Stimulated activated CD8-positive, alpha-beta memory T cell treated with anti-CD3 and anti-CD28 coated beads, Interleukin-12 subunit alpha, Interleukin-12 subunit beta, amount 100 ng/mL, for 1 hour (primary cell): ENCODE measurements around the gene NAXD.
A peak's percentile ranks its signal among the peaks of the same experiment; 100 is the strongest.
"Not testable (repeated sequence)": the region's sequence is repeated elsewhere in the genome, so short reads cannot be mapped to it uniquely, and the experiment has no call there.

Experiments used
- DNase-seq: peaks from one replicate; pipeline ENCODE4 v3.0.0-alpha.2; 2020; ENCODE audit warnings: low read depth

NAXD gene

DNA sequence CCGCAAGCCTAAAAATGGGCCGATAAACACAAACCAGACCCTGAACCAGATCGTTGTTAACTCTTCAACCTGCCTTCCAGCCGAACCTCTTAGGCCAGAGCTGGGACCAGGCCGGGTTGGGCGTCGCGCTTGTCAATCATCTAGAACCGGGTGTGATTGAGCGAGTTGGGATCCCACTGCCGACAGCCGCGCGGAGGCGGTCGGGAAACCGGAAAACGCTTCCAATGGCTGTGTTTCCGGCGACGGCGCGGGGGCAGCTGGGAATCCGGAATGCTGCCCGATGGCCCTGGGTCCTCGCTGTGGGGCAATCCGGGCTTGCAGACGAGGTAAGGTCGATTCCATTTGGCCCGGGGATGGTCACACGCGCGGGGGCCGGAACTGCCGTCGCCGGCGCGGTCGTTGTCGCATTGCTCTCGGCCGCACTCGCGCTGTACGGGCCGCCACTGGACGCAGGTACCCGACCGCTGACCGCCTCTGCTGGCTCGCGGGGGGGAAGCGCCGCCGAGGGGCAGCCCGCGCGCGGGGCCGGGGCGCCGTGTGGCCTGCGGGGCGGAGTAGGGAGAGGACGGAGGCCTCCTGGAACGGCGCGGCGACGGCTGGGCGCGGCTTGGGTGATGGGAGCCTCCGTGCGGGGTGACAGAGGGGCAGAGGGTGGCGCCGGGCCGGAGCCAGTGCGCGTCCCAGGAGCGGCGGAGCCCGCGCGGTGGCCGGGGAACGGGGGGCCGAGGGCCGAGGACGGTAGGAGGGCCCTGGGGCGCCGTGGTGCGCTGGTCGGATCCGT is at the start of gene NAXD:
TSS of gene NAXD (plus strand) at position 224 of the 781 bp plus-strand sequence. CDS start at position 281, 57 bp downstream.
- DNase-seq, result peak; percentile 60

DNA sequence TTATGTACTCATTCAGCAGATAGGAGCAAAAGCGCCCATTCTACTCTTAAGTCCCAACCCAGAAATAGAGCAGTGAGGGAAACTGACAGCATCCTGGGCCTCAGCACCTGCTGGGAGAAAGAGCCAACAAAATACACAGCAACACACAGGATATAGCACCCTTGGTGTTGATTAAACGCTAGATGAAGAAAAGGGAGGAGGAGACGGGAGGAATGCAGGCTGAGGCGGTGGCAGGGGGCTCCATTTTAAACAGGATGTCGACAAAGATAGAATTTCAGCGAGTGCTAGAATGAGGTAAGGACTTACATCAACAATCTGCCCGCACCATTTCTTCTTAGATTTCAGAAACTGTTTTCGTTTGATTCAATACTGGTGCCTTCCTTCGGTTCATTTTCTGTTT is 49.2 kb upstream of the NAXD start:
- DNase-seq, result no peak

DNA sequence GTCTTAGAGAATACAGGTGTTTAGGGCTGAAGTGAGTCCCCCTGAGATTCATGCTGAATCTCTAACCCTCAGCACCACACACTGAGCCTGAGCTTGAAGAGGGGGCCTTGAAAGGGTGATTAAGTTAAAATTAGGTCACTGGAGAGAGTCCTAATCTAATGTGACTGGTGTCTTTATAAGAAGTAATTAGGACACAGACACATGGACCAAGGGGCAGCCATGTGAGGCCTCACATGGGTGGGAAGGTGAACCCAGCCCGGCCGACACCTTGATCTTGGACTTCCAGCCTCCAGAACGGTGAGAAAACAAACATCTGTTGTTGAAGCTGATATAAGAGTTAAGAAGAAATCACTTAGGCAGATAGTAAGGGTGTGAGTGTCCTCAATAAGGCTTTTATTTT is 46.7 kb upstream of the NAXD start:
- no peak for DNase-seq

DNA sequence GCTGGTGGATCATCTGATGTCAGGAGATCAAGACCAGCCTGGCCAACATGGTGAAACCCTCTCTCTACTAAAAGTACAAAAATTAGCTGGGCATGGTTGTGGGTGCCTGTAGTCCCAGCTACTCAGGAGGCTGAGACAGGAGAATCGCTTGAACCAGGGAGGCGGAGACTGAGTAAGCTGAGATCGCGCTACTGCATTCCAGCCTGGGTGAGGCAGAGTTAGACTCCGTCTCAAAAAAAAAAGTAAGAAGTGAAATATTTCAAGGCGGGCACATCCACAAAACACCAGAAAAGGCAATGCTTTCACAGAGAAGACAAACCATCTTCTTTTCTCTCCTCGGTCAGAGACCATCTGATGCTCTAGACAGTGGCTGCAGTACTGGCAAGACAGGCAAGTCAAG is 45.4 kb upstream of the NAXD start:
- not testable (repeated sequence) for DNase-seq

DNA sequence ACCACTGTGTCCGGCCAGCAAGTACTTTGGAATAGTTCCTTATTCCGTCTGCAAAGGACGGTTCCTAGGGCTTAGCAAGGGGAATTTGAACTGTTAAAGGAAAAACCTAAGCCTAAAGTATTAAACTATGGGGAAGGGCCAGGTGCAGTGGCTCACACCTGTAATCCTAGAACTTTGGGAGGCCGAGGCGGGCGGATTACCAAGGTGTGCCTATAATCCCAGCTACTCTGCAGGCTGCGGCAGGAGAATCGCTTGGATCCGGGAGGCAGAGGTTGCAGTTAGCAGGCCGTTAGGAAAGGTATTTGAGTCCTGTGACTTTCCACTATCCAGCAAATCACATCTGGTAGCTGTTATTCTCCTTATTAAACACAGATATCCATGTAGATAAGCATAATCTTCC is 44.5 kb upstream of the NAXD start:
- DNase-seq, result no peak

DNA sequence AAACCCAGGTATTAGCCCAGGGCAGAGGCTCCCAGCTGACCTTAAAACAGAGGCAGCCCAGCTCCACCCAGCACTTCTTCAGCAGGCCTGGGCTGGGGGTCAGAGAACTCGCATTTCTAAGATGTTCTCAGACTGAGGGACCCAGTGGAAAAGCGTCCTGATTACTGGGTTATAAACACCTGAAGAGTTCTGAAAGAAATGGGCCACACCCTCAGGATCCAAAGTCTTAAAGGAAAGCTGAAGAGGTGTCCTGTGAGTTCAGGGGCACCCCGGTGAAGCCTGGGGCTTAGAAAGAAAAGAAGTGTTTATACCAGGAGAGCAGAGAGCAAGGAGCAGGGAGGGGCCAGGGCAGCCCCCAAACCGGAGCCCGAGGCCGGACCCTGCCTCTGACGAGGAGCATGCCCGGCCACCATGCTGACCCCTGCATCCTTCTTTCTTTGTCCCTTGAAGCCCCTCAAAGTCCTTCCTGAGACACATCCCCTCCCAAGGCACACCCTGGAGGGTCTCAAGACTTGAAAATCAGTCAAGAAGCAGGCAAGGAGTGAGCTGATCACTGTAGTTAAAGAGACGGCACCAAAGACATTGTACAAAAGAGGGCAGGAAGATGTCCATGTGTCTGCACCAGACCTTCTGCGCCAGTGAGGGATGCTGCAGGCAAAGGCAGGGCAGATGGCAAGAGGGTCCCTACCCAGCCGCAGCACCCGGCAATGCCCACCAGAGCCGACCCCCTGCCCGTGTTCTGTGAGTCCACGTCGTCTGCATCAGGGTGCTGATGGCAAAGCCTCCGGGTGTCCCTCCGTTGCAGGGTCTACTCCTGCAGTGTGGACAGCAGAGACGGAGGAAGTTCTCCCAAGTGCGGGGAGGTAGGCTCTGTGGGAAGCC is 43.2 kb upstream of the NAXD start:
- no peak for DNase-seq

DNA sequence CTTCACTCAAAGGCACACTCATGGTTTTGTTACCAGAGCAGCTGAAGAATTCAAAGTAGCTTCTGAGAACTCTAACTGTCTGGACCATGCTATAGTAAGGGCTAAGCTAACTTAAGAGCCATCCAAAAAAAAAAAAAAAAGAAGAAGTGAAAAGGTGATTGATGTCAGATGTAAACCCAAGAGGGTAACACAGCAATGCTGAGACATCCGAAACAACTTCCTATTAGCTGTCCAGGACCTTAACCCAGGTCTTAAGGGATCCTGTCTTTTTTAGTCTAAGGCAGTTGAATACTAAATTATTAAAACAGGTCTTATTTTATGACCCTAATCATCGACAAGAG is 42.6 kb upstream of the NAXD start:
- DNase-seq, result no peak

DNA sequence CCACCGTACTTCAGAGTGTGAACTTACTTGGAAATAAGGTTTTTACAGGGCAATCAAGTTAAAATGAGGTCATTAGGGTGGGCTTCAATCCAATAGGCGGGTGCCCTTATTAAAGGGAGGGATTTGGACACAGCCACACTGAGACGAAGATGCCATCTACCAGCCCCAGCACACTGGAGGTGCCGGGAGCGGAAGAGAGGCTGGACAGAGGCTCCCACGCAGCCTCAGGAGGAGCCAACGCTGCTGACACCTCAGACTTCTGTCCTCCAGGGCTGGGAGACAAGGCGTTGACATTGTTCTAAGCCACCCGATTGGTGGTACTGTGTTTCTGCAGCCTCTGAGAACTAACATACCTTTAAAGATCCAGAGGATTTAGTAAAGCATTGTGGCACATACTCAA is 41.2 kb upstream of the NAXD start:
- DNase-seq, result no peak

DNA sequence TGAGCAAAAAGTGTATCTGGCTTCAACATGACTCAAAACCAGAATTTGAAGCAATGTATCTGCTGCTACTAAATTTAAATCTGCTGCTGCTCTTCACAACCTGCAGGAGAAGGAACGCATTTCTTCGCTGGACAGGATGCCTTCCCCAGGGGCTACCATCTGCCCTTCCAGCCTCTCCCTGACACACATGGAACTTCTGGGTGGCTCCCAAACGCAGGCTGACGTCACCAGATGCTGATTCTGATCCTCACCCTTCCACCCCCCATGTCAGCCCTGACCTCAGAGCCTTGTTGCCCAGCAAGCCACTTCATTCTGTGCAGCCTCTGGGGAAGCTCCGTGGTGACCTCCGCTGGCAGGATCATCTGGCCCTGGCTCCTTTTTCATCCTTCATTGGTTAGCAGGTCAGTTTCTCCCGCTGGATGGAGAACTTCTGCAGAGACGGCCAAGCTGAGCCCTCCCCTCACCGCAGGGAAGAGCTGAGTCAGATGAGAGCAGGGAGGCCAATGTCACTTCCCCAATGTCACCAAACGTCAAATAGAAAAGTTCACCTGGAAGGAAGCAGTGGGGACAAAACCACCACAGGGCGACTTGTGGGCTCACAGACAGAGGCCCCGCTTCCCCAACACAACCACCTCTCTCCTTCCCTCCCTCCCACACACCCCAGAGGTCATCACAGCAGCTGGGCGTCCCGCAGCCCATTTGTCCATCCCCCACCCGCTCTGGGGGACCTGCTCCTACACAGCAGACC is 39.8 kb upstream of the NAXD start:
- no peak for DNase-seq

DNA sequence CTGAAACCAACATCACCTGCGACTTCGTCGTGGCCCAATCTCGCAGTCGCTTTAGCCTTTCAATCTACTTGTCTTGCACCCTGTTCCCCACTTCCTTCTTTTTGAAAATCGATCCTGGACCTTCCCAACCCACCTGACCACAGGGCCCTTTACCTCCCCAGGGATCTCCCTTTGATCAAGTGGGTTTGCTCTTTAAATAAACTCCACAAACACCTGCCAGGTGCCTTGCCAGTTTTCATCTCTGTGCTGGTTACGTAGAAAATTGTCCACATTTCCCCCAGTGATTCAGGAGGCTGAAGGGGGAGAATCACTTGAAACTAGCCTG is 39.3 kb upstream of the NAXD start:
- DNase-seq, result no peak

DNA sequence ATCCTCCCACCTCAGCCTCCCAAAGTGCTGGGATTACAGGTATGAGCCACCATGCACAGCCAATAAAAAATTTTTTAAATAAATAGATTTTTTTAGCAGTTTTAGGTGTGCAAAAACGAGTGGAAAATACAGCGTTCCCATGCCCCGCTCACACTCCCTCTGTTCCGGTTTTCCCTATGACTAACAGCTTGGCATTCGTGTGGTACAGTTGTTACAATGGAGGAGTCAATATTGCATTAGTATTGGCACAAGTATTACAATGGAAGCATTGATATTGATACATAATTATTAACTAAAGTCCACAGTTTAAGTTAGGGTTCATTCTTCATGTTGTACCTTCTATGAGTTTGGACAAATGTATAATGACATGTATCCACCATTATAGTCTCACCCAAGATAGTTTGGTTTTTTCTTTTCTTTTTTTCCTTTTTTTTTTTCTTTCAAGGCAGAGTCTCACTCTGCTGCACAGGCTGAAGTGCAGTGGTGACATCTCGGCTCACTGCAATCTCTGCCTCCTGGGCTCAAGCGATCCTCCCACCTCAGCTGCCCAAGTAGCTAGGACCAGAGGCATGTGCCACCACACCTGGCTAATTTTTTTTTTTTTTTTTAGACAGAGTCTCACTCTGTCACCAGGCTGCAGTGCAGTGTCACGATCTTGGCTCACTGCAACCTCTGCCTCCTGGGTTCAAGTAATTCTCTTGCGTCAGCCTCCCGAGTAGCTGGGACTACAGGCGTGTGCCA is 38.4 kb upstream of the NAXD start:
- no peak for DNase-seq

DNA sequence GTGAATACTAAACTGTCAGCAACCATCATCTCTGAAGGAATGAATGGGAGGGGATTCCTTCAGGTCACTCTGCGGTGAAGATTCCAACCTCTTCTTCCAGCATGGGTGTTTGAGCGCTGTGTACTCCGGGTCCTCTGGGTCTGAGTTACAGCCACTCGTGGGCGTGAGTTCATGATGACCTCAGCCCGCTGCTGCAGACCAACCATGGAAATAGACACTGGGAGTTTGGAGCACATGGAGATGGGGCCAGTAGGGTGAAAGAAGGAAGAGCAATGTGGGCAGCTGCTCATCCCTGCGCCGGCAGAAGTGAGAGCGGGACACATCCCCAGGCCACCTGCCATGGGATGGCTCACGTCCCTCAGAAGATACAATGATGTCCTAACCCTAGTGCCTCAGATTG is 37.0 kb upstream of the NAXD start:
- DNase-seq, result no peak

DNA sequence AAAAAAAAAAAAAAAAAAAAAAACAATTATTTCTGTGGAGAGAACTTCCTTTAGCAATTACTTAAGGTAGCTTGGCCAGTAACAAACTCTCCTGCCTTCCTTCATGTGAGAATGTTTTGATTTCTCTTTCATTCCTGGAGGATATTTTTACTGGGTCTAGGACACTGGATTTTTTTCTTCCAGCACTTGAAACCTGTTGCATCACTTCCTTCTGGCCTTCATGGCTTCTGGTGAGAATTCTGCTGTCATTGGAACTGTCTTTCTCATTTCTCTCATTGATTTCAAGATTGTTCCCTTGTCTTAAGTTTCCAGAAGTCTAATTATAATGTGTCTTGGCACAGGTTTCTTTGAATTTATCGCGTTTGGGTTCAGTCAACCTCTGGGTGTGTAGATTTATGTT is 34.5 kb upstream of the NAXD start:
- no peak for DNase-seq

DNA sequence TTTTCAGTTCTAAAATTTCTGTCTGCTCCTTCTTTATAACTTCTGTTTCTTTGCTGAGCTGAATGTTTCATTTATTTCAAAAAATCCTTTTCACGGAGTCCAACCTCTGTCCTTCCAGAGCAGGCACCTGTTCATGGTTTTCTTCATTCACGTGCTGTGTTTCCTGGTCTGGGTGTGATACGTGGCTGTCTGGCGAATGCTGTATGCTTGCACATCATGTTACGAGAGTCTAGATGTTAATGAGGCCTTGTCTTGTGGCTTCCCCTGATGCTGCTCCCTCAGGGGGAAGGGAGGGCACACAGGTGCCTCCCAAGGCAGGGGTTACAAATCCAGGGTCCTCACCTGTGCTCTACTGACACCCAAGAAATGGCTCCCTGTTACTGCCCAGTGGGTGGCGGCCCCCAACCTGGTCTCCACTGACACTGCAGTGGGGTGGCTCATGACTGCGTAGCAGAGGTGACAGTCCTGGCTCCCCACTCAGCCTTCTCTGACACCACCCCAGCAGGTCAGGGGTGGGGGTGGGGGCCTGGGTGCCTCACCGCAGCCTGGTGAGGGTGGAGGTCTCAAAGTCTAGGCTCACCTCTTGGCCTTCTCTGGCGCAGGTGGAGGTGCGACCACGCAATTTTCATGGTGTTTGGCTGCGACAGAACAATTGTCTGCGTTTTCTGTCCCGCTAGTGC is 33.7 kb upstream of the NAXD start:
- no peak for DNase-seq

DNA sequence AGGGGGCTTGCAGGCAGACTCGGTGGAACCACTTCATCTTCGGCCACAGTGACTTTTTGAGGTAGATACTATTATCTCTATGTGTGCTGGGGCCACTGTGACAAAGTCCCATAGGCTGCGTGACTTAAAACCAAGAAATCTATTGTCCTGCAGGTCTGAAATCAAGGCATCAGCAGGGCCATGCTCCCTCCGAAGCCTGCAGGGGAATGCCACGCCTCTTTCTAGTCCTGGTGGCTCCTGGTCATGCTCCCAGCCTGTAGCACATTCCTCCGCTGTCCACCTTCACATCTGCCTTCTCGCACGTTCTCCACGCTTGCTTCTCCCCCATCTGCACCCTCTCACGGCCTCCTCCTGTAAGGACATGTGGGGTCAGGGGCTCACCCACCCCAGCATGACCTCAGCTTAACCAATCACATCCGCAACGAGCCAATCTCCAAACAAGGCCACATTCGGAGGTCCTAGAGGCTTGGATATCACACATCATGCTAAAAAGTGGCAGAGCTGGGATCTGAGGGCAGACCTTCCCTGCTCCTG is 32.9 kb upstream of the NAXD start:
- no peak for DNase-seq

DNA sequence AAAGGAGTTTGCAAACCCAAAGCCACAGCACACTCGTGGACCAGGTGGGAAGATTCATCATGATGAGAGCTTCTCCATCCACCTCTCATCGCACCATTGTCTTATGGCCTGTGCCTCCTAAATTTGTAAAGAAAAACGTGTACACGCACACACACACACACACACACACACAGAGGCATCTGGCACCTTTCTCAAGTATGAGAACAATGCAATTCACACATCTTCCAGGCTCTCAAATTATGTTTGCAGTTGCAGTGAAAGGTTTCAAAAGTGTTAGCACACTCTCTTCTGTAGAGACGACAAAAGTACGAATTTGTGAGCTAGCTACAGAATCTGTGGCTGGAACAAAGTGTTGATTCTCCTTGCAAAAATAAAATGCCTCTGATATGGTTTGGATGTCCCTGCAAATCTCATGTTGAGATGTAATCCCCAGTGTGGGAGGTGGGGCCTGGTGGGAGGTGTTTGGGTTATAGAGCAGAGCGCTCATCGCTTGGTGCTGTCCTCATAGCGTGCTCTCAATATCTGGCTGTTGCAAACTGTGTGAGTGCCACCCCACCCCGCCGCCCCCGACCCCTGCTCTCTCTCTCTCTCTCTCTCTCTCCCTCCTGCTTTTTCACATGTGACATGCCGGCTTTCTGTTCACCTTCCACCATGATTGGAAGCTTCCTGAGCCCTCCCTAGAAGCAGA is 32.0 kb upstream of the NAXD start:
- no peak for DNase-seq

DNA sequence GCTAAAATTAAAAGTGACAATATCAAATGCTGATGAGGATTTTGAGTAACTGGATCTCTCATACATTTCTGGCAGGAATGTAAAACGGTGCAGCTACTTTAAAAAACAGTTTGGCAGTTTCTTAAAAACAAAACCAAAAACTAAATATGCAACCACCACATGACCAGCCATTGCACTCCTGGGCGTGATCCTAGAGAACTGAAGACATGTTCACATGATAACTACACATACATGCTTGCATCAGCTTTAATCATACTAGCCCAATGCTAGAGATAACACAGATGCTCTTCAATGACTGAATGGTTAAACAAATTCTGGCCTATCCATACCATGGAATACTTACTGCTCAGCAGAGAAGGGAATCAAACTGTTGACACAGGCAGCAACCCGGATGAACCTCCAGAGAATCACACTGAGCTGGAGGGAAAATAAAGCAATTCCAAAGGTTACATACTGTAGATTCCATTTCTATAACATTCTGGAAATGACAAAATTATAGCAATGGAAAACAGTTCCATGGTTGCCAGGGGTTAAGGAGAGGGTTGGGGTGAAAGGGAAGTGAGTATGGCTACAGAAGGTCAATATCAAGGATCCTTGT is 25.5 kb upstream of the NAXD start:
- DNase-seq, result no peak

DNA sequence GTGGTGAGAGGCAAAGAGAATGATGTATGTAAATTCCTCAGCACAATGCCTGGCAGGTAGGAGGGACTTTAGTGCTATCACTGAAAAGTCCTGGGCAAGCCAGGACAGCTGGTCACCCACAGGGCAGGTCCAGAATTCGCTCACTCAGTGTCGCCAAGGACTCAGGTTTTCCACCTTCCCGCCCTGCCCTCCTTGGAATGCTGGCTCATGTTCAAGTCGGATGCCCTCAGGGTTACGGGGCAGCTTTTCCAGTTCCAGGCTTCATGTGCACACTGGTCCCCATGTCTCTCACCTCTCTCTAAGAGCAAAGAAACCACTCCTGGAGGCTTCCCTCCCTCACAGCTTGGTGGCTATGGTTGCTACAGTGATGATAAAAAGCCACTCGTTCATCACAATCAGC is 24.8 kb upstream of the NAXD start:
- DNase-seq, result no peak

DNA sequence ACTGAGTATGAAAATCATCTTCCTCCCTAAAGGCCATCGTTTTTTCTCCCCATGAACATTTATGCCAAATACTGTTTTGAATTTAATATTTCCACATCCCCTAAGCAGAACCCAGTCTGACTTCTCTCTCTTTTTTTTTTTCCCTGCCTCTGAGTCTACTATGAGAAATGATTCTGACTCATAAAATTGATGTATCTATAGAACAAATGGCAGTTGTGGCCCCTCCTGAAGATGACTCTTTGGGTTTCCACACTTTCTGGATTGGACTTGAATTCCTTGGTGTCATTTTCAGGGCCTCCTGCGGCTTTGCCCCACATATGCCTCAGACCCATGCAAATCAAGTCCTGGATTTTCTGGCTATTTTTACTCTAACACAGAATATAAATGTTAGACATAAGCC is 22.7 kb upstream of the NAXD start:
- no peak for DNase-seq

DNA sequence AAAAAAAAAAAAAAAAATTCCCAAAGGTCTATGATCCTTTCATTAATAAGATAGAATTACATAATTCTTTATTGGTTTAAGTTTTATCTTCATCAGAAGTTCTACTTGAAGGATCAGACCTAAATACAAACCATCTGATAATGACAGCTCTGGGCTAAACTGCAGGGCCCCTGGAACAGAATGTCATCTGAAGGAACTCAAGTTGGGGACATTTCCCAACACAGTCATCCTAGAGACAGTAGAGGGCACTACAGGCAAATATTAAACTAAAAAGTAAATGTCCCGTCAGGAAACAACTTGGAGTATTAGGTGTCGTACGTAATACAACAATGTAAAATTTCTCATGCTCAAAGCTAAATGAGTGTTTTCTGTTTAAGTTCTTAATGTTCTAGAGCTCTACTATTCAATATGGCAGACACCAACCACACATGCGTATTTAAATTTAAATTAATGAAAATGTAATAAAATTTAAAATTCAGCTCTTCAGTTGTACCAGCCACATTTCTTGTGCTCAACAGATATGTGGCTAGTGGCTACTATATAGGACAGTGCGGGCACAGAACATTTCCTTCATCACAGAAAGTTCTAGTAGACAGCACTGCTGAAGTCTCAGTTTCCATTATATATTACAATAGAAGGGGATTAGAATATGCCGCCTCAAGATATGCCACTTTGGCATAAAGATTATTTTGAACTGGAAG is 21.8 kb upstream of the NAXD start:
- no peak for DNase-seq
